Activated CD4-positive, alpha-beta T cell treated with anti-CD3 and anti-CD28 coated beads for 36 hours (primary cell): ENCODE measurements around the gene L3MBTL4. TPM values are rescaled to one million over a fixed set of nuclear protein-coding genes. Genes with fewer than 3 reads are reported as not detected.
"Not testable (repeated sequence)": the region's sequence is repeated elsewhere in the genome, so short reads cannot be mapped to it uniquely, and the experiment has no call there.

Experiments used
- ATAC-seq: fragments of 200-7000 bp; cut with Tn5 transposase; one replicate; pipeline ENCODE4 v1.10.0; 2021; ENCODE audit warnings: mild to moderate bottlenecking, moderate library complexity
- CTCF ChIA-PET: fragments of 350-600 bp; sonication (Branson Sonifier 250); formaldehyde crosslinking; loops from one replicate; lab custom pipeline; 2021; ENCODE audit warnings: antibody characterized with exemption; lab: Charles Lee
- POLR2A ChIA-PET: fragments of 350-600 bp; sonication (Branson Sonifier 250); formaldehyde crosslinking; loops from one replicate; lab custom pipeline; 2021; ENCODE audit warnings: antibody characterized with exemption, inconsistent platforms; lab: Charles Lee
- DNase-seq: peaks from one replicate; pipeline ENCODE4 v3.0.0-alpha.2; 2020
- H3K27ac Mint-ChIP-seq: one replicate; pipeline ENCODE4 v1.8.0; 2021; ENCODE audit warnings: mixed read lengths
- H3K27me3 Mint-ChIP-seq: one replicate; pipeline ENCODE4 v1.8.0; 2021; ENCODE audit warnings: mixed read lengths
- H3K36me3 Mint-ChIP-seq: one replicate; pipeline ENCODE4 v1.8.0; 2021; ENCODE audit warnings: low read depth, mixed read lengths
- H3K4me1 Mint-ChIP-seq: one replicate; pipeline ENCODE4 v1.8.0; 2021; ENCODE audit warnings: mixed read lengths
- H3K4me3 Mint-ChIP-seq: one replicate; pipeline ENCODE4 v1.8.0; 2021; ENCODE audit warnings: mild to moderate bottlenecking, moderate library complexity, mixed read lengths
- H3K9me3 Mint-ChIP-seq: one replicate; pipeline ENCODE4 v1.8.0; 2021; ENCODE audit warnings: low read depth, mixed read lengths
- intact Hi-C, 2 experiments: fragments of 100-400 bp; cut with DNase I in 1 of 2; cut with micrococcal nuclease in 1 of 2; formaldehyde crosslinking; loops; one replicate each; pipeline versions ENCODE4 v1.14.2 to v1.15.1; 2022 to 2024; cut with DNase I, micrococcal nuclease
- total RNA-seq, 2 experiments: library from RNA; stranded (reverse); gene quantifications; one replicate each; pipeline ENCODE4 v1.2.3, GENCODE V29; 2021

The L3MBTL4 gene
- total RNA-seq, 2 experiments from 2014 or later, result 0.11 to 0.21 TPM

GRCh38 chr18:6266212-6266611, 148.5 kb downstream of the L3MBTL4 start:
- POLR2A ChIA-PET, result no interaction called here
- DNase-seq (no peak), ATAC-seq (no peak)
- Mint-ChIP-seq H3K4me3 (no peak overlapping the region), H3K27ac (no peak overlapping the region), H3K9me3 (peaks cover 4% of the 10 kb centered on the region), H3K36me3 (no peaks in the 10 kb centered on the region), H3K27me3 (peaks cover 5% of the 10 kb centered on the region), H3K4me1 (peaks cover 3% of the 10 kb centered on the region)
- CTCF ChIA-PET, result no interaction called here
- intact Hi-C loops, result no loop called here

GRCh38 chr18:6261938-6262337, 152.8 kb downstream of the L3MBTL4 start:
- POLR2A ChIA-PET, result no interaction called here
- no peak for DNase-seq
- H3K36me3 Mint-ChIP-seq, result no peaks in the 10 kb centered on the region
- H3K9me3 Mint-ChIP-seq, result peaks cover 17% of the 10 kb centered on the region
- H3K4me1 Mint-ChIP-seq, result no peaks in the 10 kb centered on the region
- H3K4me3 Mint-ChIP-seq, result no peak overlapping the region
- intact Hi-C loops, result no loop called here
- no peak overlapping the region for H3K27ac Mint-ChIP-seq
- H3K27me3 Mint-ChIP-seq, result peaks cover 2% of the 10 kb centered on the region
- CTCF ChIA-PET, result interaction anchor here (1.7 kb wide), 1 partner anchor 25 kb away, joined by 6 read pairs; no protein-coding TSS in a partner anchor
- no peak for ATAC-seq

- H3K27me3 Mint-ChIP-seq, ATAC-seq, DNase-seq, intact Hi-C loops, H3K36me3 Mint-ChIP-seq, H3K4me3 Mint-ChIP-seq, POLR2A ChIA-PET, H3K27ac Mint-ChIP-seq, H3K4me1 Mint-ChIP-seq, CTCF ChIA-PET: not testable (repeated sequence)
- H3K9me3 Mint-ChIP-seq, result peaks cover 17% of the 10 kb centered on the region
Measured at GRCh38 chr18:6259324-6259723, 155.4 kb downstream of the L3MBTL4 start.

- POLR2A ChIA-PET, result no interaction called here
- ATAC-seq (no peak), DNase-seq (no peak)
- H3K27me3 Mint-ChIP-seq, result peaks cover 2% of the 10 kb centered on the region
- H3K27ac Mint-ChIP-seq, result no peak overlapping the region
- CTCF ChIA-PET, result no interaction called here
- no peaks in the 10 kb centered on the region for H3K4me1 Mint-ChIP-seq
- intact Hi-C loops, result no loop called here
- H3K36me3 Mint-ChIP-seq, result no peaks in the 10 kb centered on the region
- H3K4me3 Mint-ChIP-seq, result no peak overlapping the region
- peaks cover 17% of the 10 kb centered on the region for H3K9me3 Mint-ChIP-seq
Measured at GRCh38 chr18:6257950-6258349, 156.8 kb downstream of the L3MBTL4 start.

GRCh38 chr18:6256521-6256920, 158.2 kb downstream of the L3MBTL4 start:
- Mint-ChIP-seq H3K9me3 (peaks cover 15% of the 10 kb centered on the region), H3K4me3 (no peak overlapping the region), H3K4me1 (no peaks in the 10 kb centered on the region), H3K27ac (no peak overlapping the region), H3K36me3 (no peaks in the 10 kb centered on the region), H3K27me3 (no peaks in the 10 kb centered on the region)
- ATAC-seq (no peak), DNase-seq (no peak)
- POLR2A ChIA-PET, result no interaction called here
- CTCF ChIA-PET, result no interaction called here
- intact Hi-C loops, result no loop called here

- CTCF ChIA-PET, result no interaction called here
- Mint-ChIP-seq H3K9me3 (peaks cover 13% of the 10 kb centered on the region), H3K27ac (no peak overlapping the region), H3K4me3 (no peak overlapping the region), H3K4me1 (no peaks in the 10 kb centered on the region), H3K27me3 (no peaks in the 10 kb centered on the region), H3K36me3 (no peaks in the 10 kb centered on the region)
- intact Hi-C loops, result no loop called here
- ATAC-seq, result no peak
- no peak for DNase-seq
- POLR2A ChIA-PET, result no interaction called here
Measured at GRCh38 chr18:6255886-6256285, 158.8 kb downstream of the L3MBTL4 start.

- Mint-ChIP-seq H3K4me3 (no peak overlapping the region), H3K27me3 (no peaks in the 10 kb centered on the region), H3K36me3 (no peaks in the 10 kb centered on the region), H3K9me3 (peaks cover 13% of the 10 kb centered on the region), H3K4me1 (no peaks in the 10 kb centered on the region), H3K27ac (no peak overlapping the region)
- no peak for DNase-seq
- ChIA-PET CTCF (no interaction called here), POLR2A (no interaction called here)
- intact Hi-C loops, result no loop called here
- ATAC-seq, result no peak
Measured at GRCh38 chr18:6255116-6255705, 159.5 kb downstream of the L3MBTL4 start.

GRCh38 chr18:6254456-6254855, 160.3 kb downstream of the L3MBTL4 start:
- ChIA-PET POLR2A (no interaction called here), CTCF (no interaction called here)
- Mint-ChIP-seq H3K9me3 (peaks cover 9% of the 10 kb centered on the region), H3K27ac (no peak overlapping the region), H3K4me3 (no peak overlapping the region), H3K27me3 (no peaks in the 10 kb centered on the region), H3K4me1 (no peaks in the 10 kb centered on the region), H3K36me3 (no peaks in the 10 kb centered on the region)
- intact Hi-C loops, result no loop called here
- ATAC-seq (no peak), DNase-seq (no peak)

GRCh38 chr18:6251084-6251483, 163.6 kb downstream of the L3MBTL4 start:
- intact Hi-C loops, result no loop called here
- no peak for DNase-seq
- Mint-ChIP-seq H3K36me3 (no peaks in the 10 kb centered on the region), H3K4me1 (no peaks in the 10 kb centered on the region), H3K27me3 (no peaks in the 10 kb centered on the region), H3K27ac (no peak overlapping the region), H3K9me3 (no peaks in the 10 kb centered on the region), H3K4me3 (no peak overlapping the region)
- POLR2A ChIA-PET, result no interaction called here
- CTCF ChIA-PET, result no interaction called here
- no peak for ATAC-seq

- H3K36me3 Mint-ChIP-seq, result no peaks in the 10 kb centered on the region
- H3K4me1 Mint-ChIP-seq, result no peaks in the 10 kb centered on the region
- DNase-seq (no peak), ATAC-seq (no peak)
- ChIA-PET POLR2A (no interaction called here), CTCF (no interaction called here)
- no peak overlapping the region for H3K4me3 Mint-ChIP-seq
- intact Hi-C loops, result loop anchor here in 1 of 2 experiments (10.0 kb wide), 1 partner anchor 95 kb away; no protein-coding TSS in a partner anchor
- H3K27ac Mint-ChIP-seq, result no peak overlapping the region
- no peaks in the 10 kb centered on the region for H3K9me3 Mint-ChIP-seq
- no peaks in the 10 kb centered on the region for H3K27me3 Mint-ChIP-seq
Measured at GRCh38 chr18:6249788-6250187, 164.9 kb downstream of the L3MBTL4 start.

- Mint-ChIP-seq H3K9me3 (no peaks in the 10 kb centered on the region), H3K4me3 (no peak overlapping the region), H3K27ac (no peak overlapping the region), H3K27me3 (no peaks in the 10 kb centered on the region), H3K36me3 (no peaks in the 10 kb centered on the region), H3K4me1 (no peaks in the 10 kb centered on the region)
- no peak for ATAC-seq
- no peak for DNase-seq
- ChIA-PET CTCF (no interaction called here), POLR2A (no interaction called here)
- intact Hi-C loops, result loop anchor here in 1 of 2 experiments (10.0 kb wide), 1 partner anchor 96 kb away; no protein-coding TSS in a partner anchor
Measured at GRCh38 chr18:6249170-6249569, 165.5 kb downstream of the L3MBTL4 start.

GRCh38 chr18:6248017-6248416, 166.7 kb downstream of the L3MBTL4 start:
- Mint-ChIP-seq H3K4me1 (no peaks in the 10 kb centered on the region), H3K27me3 (no peaks in the 10 kb centered on the region), H3K27ac (no peak overlapping the region), H3K36me3 (no peaks in the 10 kb centered on the region), H3K9me3 (no peaks in the 10 kb centered on the region), H3K4me3 (no peak overlapping the region)
- no peak for DNase-seq
- ChIA-PET CTCF (no interaction called here), POLR2A (no interaction called here)
- intact Hi-C loops, result loop anchor here in 1 of 2 experiments (10.0 kb wide), 1 partner anchor 97 kb away; no protein-coding TSS in a partner anchor
- no peak for ATAC-seq
